HG03159 (cell line): Measurements from ENCODE around the gene SYNRG.
"Not testable (repeated sequence)": the region's sequence is repeated elsewhere in the genome, so short reads cannot be mapped to it uniquely, and the experiment has no call there.

Experiments
- ATAC-seq: cut with Tn5 transposase; IDR thresholded peaks from one replicate; pipeline ENCODE4 v1.9.1; 2021; ENCODE audit warnings: mild to moderate bottlenecking, moderate library complexity; ENCODE audit not compliant: unreplicated experiment

The SYNRG gene, protein sequence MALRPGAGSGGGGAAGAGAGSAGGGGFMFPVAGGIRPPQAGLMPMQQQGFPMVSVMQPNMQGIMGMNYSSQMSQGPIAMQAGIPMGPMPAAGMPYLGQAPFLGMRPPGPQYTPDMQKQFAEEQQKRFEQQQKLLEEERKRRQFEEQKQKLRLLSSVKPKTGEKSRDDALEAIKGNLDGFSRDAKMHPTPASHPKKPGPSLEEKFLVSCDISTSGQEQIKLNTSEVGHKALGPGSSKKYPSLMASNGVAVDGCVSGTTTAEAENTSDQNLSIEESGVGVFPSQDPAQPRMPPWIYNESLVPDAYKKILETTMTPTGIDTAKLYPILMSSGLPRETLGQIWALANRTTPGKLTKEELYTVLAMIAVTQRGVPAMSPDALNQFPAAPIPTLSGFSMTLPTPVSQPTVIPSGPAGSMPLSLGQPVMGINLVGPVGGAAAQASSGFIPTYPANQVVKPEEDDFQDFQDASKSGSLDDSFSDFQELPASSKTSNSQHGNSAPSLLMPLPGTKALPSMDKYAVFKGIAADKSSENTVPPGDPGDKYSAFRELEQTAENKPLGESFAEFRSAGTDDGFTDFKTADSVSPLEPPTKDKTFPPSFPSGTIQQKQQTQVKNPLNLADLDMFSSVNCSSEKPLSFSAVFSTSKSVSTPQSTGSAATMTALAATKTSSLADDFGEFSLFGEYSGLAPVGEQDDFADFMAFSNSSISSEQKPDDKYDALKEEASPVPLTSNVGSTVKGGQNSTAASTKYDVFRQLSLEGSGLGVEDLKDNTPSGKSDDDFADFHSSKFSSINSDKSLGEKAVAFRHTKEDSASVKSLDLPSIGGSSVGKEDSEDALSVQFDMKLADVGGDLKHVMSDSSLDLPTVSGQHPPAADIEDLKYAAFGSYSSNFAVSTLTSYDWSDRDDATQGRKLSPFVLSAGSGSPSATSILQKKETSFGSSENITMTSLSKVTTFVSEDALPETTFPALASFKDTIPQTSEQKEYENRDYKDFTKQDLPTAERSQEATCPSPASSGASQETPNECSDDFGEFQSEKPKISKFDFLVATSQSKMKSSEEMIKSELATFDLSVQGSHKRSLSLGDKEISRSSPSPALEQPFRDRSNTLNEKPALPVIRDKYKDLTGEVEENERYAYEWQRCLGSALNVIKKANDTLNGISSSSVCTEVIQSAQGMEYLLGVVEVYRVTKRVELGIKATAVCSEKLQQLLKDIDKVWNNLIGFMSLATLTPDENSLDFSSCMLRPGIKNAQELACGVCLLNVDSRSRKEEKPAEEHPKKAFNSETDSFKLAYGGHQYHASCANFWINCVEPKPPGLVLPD (N-terminal part only)

GRCh38 chr17:37609170-37610040 is at the start of gene SYNRG:
TSS of gene SYNRG (minus strand) at chr17:37609418. CDS start at chr17:37609355, 63 bp downstream.
- peak; percentile 81 for ATAC-seq

- no peak for ATAC-seq
Observed at GRCh38 chr17:37657202-37657601, 48.0 kb upstream of the SYNRG start.

GRCh38 chr17:37651849-37652248 is 42.6 kb upstream of the SYNRG start:
- ATAC-seq, result no peak

GRCh38 chr17:37650419-37651003 is 41.3 kb upstream of the SYNRG start:
- ATAC-seq, result no peak

DNA sequence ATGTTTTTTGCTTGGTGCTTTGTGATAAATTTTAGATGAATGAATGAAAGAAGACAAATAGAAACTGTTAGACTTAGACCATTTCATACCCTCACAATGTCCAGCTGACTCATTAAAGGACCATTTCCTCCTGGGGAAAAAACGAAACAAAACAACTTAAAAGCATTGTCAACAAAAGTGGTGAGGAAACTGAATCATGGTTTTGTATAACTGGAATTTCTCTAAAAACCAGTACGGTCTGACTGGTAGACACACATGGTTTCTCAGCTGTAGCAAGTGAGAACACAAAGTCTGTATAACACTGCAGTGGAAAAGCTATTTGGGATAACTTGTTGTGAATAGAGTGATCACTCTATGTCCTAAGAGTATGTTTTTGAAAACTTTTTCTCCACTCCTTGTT is 39.3 kb upstream of the SYNRG start:
- ATAC-seq, result no peak

DNA sequence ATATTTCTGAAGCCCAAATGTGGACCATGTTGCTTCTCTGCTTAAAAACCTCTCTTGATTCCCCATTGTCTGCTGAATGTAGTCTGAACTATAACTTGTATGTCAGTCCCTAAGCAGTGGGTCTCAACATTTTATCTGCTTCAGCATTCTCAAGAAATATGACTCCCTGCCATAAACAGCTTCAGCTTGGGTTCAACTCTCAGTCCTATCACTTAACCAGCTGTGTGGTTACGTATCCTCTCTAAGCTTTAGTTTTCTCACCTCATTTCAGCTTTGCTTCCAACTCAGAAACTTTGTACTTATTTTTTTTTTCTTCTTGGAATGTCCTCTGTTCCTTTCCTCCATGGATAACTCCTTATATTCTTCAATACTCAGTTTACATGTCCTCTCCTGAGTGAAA is 38.6 kb upstream of the SYNRG start:
- ATAC-seq, result no peak

DNA sequence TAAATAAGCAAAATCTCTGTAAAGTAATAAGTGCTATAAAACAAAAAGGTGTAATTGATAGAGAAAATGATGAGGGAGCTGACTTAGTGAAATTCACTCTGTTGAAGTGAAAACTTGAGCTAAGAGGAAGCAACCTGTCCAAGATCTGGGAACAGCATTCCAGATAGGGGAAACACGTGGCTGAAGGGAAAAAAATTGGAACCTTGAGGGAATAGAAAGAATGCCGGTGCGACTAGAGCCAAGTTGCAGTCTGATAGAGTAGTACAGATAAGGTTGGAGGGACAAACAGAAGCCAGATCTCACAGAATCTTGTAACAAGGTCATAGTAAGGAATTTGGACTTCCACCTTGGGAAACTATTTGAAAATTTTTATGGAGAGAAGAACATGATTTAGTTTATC is 34.7 kb upstream of the SYNRG start:
- ATAC-seq, result no peak

DNA sequence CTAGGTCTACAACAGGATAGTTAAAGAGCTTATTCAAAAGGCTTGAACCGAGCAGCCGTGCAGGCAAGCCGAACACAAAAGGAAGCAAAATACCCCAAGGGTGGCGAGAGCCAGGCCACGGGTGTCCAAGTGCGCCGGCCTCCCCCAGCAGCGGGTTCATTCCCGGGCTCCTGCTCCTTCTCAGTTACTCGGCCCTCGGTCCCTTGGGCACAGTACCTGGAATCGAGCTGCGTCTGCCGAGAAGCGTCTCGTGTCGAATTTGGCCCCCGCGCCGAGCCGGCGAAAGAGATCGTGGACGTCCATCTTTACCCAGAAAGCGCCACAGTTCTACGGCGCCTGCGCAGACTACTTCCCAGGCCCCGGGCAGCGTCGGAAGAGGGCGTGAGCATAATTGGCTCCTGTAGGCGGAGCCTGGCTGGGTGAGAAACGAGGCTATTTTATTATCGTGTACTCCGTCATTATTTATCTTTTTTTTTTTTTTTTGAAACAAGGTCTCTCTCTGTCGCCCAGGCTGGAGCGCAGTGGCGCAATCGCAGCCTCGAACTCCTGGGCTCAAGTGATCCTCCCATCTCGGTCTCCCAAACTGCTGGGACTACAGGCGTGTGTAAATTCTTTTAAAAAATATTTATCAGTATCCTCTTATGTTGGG is 34.0 kb upstream of the SYNRG start, which contains the start of gene DDX52:
DDX52 (minus strand) TSS at position 329 of the 649 bp plus-strand sequence; CDS start at position 303, 26 bp downstream.
- ATAC-seq, result peak; percentile 93

DNA sequence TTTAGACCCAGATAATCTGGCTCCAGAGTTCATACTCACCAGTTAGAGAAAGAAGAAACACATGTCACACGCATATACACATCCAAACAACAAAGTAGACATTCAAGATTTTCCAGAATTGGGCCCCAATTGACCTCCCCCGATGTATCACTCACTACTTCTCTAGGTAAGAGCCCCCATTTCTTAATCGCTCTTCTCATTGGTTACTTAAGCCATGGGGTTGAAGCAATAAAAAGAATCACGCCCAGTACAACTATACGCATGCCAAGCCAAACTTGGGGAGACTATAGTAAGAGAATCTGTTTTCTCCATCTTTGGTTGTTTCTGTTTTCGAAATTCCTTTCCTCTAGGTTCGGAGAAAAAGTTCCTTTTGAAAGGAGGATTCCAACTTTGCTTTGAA is 33.5 kb upstream of the SYNRG start:
- ATAC-seq, result no peak

DNA sequence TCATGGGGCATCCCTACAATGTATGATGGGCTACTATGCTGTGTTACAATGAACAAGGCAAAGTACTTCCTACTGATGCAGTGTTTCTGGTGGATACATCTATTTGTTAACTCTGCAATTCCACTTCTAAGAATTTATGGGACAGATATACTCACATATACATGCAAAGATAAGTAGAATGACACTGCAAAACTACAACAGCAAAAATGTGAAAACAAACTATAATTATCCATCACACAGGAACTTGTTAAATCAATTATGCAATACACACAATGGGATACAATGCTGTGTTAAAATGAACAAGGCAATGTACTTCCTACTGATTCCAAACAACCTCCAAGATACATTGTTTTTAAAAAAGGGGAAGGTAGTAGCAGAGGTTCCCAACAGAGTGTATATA is 30.8 kb upstream of the SYNRG start:
- ATAC-seq, result no peak

GRCh38 chr17:37637956-37638355 is 28.7 kb upstream of the SYNRG start:
- ATAC-seq, result no peak

GRCh38 chr17:37616430-37616829 is 7.2 kb upstream of the SYNRG start:
- not testable (repeated sequence) for ATAC-seq

DNA sequence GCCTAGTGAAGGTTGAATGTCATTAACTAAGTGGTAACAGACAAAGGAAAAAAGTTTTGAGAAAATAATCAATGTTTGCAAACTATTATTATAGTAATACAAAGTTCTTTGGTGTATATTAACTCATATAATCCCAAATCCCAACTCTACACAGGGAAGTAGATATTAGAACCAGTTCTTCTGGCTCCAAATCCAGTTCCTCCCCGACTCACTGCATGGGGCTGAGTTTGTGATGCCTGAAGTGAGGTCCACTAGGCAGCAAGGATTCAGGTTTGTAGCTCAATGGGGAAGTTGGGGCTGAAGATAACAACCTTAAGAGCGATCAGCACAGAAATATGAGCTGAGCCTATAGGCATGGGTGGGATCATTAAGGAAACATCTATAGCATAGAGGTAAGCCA is 5.6 kb upstream of the SYNRG start:
- ATAC-seq, result no peak

GRCh38 chr17:37614391-37614790 is 5.2 kb upstream of the SYNRG start:
- no peak for ATAC-seq

GRCh38 chr17:37610971-37611370 is 1.8 kb upstream of the SYNRG start:
- ATAC-seq, result no peak

GRCh38 chr17:37610041-37610420 is 813 bp upstream of the SYNRG start:
- not testable (repeated sequence) for ATAC-seq

DNA sequence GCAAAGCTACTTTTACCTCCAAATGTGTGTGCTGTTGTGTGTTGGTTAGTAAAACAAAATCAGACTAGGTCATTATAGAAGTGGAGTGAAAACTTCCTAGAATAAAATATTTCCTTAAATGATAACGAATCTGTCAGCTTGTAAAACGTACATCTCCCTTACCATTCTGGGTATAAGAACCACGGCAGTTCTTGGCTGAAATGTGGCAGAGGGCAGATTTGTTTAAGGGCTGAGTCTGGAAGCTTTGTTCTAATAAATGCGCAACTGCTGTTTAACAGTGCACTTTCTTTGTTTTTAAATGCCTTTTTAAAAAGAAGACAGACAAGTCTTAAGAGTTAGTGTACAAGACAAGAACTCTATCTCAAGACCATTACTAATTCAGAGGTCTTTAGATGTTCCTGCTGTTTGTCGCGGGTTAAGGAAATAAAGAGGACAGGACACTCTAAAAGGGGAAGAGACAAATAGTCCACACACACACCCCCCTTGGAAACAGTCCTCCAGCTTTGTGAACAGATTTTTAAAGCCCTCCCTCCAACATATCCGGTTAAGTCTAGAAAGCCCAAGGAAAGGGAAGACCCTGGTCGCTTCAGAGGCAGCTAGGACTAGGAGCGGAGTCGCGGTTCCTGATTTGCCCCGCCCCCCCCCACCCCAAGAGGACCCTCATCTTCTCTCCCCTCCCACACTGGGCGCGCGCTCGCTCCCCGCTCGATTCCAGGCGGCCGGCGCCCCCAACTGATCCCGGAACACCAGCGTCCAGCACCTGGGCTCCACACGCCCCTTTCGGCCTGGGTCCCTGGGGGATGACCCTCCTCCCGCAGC is 658 bp downstream of the SYNRG start:
- ATAC-seq, result peak; percentile 23

- ATAC-seq, result no peak
Observed at GRCh38 chr17:37607637-37608331, 1.4 kb downstream of the SYNRG start.
